BE2C (cell line): ENCODE measurements around the gene STMN3.
"Not testable (repeated sequence)": the region's sequence is repeated elsewhere in the genome, so short reads cannot be mapped to it uniquely, and the experiment has no call there.

ENCODE experiments used
- DNase-seq: peaks from one replicate; pipeline ENCODE4 v3.0.0-alpha.2; 2020
- H3K27me3 ChIP-seq: fragments of 250-450 bp; sonication (Bioruptor Pico); 2 replicates; pipeline ENCODE4 v1.5.1; 2020; ENCODE audit warnings: mild to moderate bottlenecking
- H3K36me3 ChIP-seq: fragments of 250-450 bp; sonication (Bioruptor Pico); 2 replicates; pipeline ENCODE4 v1.5.1; 2020; ENCODE audit warnings: mild to moderate bottlenecking
- H3K4me1 ChIP-seq: fragments of 250-450 bp; sonication (Bioruptor Pico); 2 replicates; pipeline ENCODE4 v1.5.1; 2020
- H3K4me3 ChIP-seq: 2 replicates; pipeline ENCODE4 v1.5.1; 2011; ENCODE audit warnings: low read depth, low read length
- H3K9me3 ChIP-seq: fragments of 250-450 bp; sonication (Bioruptor Pico); 2 replicates; pipeline ENCODE4 v1.5.1; 2020
- CTCF ChIP-seq: IDR thresholded peaks from 2 replicates; pipeline ENCODE4 v1.5.1; 2012; ENCODE audit warnings: mild to moderate bottlenecking, low read depth, low read length

Gene STMN3

DNA sequence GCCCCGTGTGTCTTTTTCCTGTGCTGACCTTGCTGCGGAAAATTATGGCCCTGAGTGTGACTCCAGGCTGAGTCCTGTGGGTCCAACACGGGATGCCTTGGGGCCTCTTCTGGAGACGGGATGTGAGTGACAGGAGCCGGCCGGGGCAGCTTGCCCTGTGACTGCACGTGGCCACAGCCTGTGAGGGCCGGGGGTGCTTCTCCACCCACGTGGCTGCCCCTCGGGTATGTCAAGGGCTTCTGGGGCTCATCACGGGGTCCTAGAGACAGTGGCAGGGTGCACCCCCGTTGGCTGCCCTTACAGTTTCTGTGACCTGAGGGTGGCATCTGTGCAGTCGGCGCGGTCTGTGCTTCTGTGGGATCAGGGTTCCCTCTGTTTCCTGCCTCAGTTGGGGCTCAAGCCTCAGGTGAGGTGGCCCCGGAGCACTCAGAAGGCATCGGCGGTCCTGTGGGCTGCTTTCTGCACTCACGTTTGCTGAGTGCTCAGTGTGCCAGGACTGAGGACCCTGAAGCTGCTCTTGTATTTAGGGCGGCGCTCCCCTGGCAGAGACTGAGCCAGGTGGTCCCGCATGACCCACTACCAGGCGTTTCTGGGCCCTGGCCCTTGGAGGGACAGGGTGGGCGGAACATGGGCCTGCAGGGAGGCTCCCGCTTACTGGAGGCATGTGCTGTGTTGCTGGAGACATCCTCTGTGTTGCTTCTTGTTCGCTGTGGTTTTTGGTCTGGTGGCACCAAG is 10.3 kb upstream of the STMN3 start:
- no peak overlapping the region for H3K4me3 ChIP-seq
- no peak for DNase-seq
- peaks cover 54% of the 10 kb centered on the region for H3K36me3 ChIP-seq
- H3K9me3 ChIP-seq: no peaks in the 10 kb centered on the region
- H3K27me3 ChIP-seq: no peaks in the 10 kb centered on the region
- TF ChIP-seq CTCF: no peak
- H3K4me1 ChIP-seq: peaks cover 12% of the 10 kb centered on the region

DNA sequence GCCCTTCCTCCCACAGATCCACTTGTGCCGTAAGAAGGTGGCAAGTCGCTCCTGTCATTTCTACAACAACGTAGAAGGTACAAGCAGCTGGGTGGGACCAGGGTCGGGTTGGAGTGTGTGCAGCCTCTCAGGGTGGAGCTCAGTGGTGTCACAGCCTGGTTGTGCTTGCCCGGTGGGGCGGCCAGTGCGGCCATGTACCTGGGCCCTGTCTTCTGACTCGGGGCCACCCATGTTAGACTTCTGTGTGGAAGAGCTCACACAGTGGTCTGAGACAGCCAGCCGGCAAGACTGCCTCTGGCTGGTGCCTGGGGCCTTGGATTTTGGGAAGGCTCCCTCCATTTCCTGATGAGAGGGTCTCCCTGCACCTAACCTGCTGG is 9.6 kb upstream of the STMN3 start:
- H3K36me3 ChIP-seq: peaks cover 48% of the 10 kb centered on the region
- peaks cover 12% of the 10 kb centered on the region for H3K4me1 ChIP-seq
- no peak for DNase-seq
- H3K9me3 ChIP-seq: no peaks in the 10 kb centered on the region
- H3K4me3 ChIP-seq: no peak overlapping the region
- TF ChIP-seq CTCF: no peak
- no peaks in the 10 kb centered on the region for H3K27me3 ChIP-seq

DNA sequence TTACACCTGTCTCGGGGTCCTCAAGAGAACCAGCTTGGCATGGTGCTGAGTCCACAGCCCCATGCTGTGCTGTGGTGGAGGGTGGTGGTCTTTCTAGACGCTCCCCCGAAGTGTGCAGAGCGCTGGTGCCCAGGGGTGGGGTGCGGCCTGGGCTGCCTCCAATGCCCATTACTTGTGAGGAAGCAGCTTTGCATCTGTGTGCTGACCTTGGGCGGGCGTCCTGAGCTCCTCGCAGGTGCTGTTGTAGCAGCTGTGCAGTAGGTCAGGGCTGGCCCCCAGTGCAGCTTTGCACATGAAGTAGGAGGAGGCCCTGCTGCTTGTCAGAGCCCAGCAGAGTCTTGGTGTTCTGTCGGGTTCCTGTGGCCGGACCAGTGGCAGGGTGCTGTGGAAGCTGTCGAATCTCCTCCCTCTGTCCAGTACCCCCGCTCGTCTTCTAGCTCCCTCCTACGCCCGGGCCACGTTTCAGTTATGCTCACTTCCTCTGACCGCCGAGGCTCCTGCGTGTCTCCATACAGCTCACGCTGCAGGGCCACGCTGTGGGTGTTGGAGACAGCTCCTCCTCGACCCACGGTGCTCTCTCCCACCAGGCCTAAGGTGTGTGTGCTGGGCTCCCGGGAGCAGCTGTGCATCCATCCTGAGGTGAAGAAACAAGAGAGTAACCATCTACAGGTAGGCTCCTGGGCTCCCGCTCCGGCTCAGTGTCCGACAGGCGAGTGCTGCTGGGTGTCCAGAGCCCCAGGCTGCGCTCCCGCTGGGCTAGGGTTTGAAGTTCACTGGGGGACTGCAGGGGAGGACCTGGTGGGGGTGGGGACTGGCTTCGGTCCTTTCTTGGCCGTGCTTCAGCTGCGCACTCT is 9.0 kb upstream of the STMN3 start:
- peaks cover 42% of the 10 kb centered on the region for H3K36me3 ChIP-seq
- TF ChIP-seq CTCF: no peak

DNA sequence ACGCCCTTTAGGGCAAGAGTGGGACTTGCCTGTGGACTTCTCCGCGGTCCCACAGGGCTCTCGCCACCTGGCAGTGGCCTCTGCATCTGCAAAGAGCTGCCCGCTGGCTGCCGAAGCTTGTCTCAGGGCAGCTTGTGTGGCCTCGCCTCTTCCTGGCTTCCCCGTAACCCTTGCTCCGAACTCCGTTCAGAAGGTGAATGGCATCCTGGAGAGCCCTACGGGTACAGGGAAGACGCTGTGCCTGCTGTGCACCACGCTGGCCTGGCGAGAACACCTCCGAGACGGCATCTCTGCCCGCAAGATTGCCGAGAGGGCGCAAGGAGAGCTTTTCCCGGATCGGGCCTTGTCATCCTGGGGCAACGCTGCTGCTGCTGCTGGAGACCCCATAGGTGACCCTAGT is 7.9 kb upstream of the STMN3 start:
- Histone ChIP-seq H3K27me3 (no peaks in the 10 kb centered on the region), H3K4me3 (no peak overlapping the region), H3K36me3 (peaks cover 34% of the 10 kb centered on the region), H3K4me1 (peaks cover 12% of the 10 kb centered on the region), H3K9me3 (no peaks in the 10 kb centered on the region)
- no peak for TF ChIP-seq CTCF
- no peak for DNase-seq

More for the DNA sequence above, 9.0 kb upstream of the STMN3 start:
- no peak overlapping the region for H3K4me3 ChIP-seq
- peaks cover 12% of the 10 kb centered on the region for H3K4me1 ChIP-seq
- H3K9me3 ChIP-seq: no peaks in the 10 kb centered on the region
- DNase-seq: no peak
- no peaks in the 10 kb centered on the region for H3K27me3 ChIP-seq

- H3K9me3 ChIP-seq: no peaks in the 10 kb centered on the region
- no peak overlapping the region for H3K4me3 ChIP-seq
- DNase-seq: no peak
- no peak for TF ChIP-seq CTCF
- H3K4me1 ChIP-seq: peaks cover 12% of the 10 kb centered on the region
- H3K36me3 ChIP-seq: peaks cover 29% of the 10 kb centered on the region
- H3K27me3 ChIP-seq: no peaks in the 10 kb centered on the region
These were observed 7.4 kb upstream of the STMN3 start for GRCh38 chr20:63660622-63661021.

GRCh38 chr20:63660174-63660573 is 7.0 kb upstream of the STMN3 start:
- peaks cover 29% of the 10 kb centered on the region for H3K36me3 ChIP-seq
- H3K9me3 ChIP-seq, H3K4me1 ChIP-seq, DNase-seq, H3K4me3 ChIP-seq, H3K27me3 ChIP-seq: not testable (repeated sequence)
